Activated T-cell treated with anti-CD3 and anti-CD28 coated beads for 24 hours (primary cell): Measurements from ENCODE around the gene DNAJC22.
A peak's percentile ranks its signal among the peaks of the same experiment; 100 is the strongest.
"Not testable (repeated sequence)": the region's sequence is repeated elsewhere in the genome, so short reads cannot be mapped to it uniquely, and the experiment has no call there.

Source experiments
- DNase-seq: peaks from one replicate; pipeline ENCODE4 v3.0.0-alpha.2; 2020; ENCODE audit warnings: low read depth

The DNAJC22 gene

DNA sequence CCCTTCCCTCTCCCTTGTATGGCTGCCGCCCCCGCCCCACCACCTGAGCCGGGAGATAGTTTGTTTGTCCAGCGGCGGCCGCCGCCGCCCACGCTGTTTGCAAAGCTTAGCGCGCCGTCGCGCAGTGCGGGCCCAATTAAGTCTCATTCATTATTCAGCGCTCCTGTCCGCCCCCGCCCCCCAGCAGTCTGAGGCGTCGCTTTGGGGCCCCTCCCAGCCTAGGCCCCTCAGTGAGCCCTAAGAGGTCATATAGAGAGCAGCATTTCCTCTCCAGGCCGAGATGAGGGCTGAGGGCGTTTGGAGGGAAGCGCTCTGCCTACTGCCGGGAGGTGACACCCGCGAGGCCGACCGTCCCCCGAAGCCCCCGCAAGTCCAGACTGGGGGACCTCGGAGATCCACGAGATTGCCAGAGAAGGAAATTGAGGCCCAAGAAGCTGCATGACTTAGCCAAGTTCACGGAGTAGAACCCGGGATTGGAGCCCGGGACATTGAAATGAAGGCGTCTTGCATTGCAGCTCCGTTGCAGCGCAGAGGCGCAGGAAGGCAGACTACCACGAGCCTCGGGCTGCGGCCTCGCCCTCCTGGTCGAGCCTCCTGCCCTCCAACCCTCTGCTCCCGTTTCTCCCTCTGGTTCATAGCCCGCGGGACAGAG, at the start of gene DNAJC22:
Gene DNAJC22, plus strand, starts transcription at position 230 of the 652 bp plus-strand sequence. CDS start 1,985 bp downstream, outside the sequence.
- no peak for DNase-seq

DNA sequence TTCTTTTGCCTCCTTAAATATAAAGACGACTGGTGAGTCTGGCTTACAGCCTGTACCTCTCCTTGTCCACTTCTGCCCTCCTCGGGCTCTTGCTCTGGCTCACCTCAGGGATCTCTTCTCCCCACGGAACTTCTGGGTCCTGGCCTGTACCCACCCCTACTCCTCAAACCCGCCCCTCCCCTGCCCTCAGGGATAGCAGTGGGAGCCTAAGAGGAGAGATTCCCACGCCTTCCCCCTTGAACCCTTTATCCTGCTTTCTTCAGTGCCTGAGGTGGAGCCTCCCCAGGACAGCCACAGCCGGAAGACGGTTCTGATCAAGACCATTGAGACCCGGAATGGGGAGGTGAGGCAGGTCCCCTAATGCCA, 49.0 kb upstream of the DNAJC22 start:
- no peak for DNase-seq

DNA sequence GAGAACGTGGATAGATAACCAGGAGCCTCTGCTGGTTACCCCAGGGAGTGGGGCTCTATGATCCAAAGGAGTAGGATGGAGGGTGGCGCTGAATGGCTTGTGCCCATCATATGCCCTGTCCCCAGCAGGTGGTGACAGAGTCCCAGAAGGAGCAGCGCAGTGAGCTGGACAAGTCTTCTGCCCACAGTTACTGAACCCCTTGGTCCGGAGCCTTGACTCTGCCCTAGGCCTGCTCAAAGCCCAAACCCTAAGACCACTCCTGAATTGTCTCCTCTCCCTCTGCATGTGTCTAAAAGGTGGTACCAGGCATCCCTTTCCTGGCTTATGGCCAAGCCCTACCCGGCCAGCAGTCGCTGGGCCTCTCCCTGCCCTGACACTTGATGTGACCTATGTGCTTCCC, 48.5 kb upstream of the DNAJC22 start:
- no peak for DNase-seq

DNA sequence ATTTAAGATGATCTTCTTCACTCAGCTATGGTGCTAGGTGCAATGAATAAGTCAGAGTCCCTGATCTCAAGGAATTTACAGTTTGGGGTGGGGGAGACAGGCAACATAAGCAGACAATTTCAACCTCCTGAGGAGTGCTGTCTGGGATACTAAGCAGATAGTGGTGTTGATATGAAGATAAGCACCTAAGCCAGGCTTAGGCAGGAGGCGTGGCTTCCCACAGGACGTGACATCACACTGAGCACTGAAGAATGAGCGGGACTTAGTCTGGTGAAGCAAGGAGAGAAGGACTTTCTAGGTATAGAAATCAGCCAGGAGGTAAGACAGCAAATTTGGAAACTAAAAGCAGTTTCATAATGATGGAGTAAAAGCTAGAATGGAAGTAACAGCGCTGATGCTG, 44.9 kb upstream of the DNAJC22 start:
- DNase-seq = no peak

DNA sequence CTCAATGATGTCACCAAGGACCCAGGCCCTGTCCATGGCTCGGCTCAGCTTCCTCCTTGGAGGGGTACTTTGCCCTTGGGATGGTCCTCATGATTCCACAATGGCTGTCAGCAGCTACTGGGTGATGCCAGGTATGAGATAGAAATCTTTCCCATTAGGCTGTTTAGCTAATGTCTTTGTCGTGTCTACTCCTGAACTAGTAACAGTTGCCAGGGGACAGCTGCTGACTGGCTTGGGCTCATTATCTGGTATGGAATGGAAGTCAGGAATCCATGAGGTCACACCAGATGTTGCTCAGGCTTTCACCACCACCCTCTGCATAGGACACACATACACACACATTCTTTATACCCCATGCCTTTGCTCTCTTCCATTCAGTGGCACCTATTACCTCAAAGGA, 42.5 kb upstream of the DNAJC22 start:
- DNase-seq = no peak

DNA sequence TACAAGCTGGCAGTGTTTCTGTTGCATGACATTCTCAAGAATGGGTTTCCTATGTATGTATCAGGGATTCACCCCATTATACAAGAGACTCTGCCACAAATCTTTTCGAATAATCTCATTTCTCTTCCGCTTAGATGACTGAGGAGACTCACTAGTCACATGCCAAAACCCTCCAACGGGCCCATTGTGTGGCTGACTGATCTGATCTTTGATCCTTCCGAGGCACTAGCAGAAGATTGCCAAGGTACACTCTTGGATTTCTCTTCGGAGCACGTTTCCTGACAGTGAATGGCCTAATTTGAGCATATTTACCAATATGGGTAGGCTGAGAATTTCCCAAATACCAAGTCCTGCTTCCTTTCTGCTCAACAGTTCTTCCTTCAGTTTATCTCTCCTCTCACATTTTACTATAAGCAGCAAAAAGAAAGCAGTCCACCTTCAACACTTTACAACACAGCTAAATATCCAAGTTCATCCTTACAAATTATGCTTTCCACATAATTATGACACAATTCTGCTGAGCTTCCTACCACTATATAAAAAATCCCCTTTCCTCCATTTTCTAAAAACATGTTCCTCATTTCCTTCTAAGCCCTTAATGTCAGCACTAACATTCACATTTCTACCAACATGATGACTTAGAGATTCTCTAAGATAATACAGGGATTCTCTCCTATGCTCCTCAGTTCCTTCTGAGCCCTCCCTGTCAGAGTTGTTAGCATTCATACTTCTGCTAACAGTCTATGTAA, 40.8 kb upstream of the DNAJC22 start:
- no peak for DNase-seq

DNA sequence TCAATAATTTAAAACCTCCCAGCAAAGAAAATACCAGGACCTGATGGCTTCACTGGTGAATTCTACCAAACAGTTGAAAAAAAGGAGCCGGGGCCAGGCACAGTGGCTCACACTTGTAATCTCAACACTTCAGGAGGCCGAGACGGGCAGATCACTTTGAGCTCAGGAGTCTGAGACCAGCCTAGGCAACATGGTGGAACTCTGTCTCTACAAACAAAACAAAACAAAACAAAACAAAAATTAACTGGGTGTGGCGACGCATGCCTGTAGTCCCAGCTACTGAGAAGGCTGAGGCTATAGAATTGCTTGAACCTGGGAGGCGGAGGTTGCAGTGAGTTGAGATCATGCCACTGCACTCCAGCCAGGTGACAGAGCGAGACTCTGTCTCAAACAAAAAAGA, 37.3 kb upstream of the DNAJC22 start:
- DNase-seq = no peak

DNA sequence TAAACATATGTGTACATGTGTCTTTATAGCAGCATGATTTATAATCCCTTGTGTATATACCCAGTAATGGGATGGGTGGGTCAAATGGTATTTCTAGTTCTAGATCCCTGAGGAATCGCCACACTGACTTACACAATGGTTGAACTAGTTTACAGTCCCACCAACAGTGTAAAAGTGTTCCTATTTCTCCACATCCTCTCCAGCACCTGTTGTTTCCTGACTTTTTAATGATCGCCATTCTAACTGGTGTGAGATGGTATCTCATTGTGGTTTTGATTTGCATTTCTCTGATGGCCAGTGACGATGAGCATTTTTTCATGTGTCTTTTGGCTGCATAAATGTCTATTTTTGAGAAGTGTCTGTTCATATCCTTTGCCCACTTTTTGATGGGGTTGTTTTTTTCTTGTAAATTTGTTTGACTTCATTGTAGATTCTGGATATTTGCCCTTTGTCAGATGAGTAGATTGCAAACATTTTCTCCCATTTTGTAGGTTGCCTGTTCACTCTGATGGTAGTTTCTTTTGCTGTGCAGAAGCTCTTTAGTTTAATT, 36.2 kb upstream of the DNAJC22 start:
- DNase-seq = not testable (repeated sequence)

DNA sequence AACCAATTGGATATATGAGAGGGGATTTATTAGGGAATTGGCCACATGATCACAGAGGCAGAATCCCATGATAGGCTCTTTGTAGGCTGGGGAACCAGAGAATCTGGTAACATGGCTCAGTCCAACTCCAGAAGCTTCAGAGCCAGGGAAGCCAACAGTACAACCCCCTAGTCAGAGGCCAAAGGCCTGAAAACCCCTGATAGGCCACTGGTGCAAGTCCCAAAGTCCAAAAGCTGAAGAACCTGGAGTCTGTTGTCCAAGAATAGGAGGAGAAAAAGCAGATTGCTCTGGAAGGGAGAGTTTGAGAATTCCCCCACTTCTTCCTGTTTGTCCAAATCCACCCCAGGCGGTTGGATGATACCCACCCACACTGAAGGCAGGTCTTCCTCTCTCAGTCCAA, 31.9 kb upstream of the DNAJC22 start:
- no peak for DNase-seq

DNA sequence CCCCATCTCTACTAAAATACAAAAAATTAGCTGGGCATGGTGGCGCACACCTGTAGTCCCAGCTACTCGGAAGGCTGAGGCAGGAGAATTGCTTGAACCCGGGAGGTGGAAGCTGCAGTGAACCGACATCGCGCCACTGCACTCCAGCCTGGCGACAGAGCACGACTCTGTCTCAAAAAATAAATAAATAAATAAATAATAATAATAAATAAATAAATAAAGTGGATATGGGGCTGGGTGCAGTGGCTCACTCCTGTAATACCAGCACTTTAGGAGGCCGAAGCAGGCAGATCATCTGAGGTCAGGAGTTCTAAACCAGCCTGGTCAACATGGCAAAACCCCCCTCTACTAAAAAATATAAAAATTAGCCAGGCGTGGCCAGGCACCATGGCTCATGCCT, 29.6 kb upstream of the DNAJC22 start:
- DNase-seq = not testable (repeated sequence)

DNA sequence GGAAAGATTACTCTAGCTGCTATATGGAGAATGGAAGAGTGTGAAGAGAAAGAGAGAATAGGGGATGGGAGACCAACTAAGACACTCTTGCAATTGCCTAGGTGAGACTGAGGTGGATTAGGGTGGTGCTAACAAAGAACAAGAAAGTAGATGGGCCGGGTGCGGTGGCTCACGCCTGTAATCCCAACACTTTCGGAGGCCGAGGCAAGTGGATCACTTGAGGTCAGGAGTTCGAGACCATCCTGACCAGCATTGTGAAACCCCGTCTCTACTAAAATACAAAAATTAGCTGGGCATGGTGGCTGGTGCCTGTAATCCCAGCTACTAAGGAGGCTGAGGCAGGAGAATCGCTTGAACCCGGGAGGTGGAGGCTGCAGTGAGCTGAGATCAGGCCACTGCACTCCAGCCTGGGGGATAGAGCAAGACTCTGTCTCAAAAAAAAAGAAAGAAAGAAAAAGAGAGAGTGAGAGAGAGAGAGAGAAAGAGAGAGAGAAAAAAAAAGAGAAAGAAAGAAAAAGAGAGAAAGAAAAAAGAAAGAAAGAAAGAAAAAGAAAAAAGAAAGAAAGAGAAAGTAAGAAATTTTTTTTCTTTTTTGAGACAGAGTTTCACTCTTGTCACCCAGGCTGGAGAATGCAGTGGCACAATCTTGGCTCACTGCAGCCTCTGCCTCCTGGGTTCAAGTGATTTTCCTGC, 26.1 kb upstream of the DNAJC22 start:
- not testable (repeated sequence) for DNase-seq

DNA sequence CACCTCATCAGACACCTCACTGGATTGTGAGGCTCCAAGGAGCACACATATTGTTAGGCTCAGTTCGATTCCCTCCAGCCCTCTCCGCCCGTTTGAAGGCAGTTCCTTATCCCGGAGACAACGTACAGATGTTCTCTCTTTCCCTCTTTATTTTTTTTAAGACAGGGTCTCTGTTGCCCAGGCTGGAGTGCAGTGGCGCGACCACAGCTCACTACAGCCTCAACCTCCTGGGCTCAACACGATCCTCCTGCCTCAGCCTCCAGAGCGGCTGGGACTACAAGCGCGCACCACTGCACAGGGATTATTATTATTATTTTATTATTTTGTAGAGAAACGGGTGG, 24.4 kb upstream of the DNAJC22 start:
- DNase-seq = no peak

DNA sequence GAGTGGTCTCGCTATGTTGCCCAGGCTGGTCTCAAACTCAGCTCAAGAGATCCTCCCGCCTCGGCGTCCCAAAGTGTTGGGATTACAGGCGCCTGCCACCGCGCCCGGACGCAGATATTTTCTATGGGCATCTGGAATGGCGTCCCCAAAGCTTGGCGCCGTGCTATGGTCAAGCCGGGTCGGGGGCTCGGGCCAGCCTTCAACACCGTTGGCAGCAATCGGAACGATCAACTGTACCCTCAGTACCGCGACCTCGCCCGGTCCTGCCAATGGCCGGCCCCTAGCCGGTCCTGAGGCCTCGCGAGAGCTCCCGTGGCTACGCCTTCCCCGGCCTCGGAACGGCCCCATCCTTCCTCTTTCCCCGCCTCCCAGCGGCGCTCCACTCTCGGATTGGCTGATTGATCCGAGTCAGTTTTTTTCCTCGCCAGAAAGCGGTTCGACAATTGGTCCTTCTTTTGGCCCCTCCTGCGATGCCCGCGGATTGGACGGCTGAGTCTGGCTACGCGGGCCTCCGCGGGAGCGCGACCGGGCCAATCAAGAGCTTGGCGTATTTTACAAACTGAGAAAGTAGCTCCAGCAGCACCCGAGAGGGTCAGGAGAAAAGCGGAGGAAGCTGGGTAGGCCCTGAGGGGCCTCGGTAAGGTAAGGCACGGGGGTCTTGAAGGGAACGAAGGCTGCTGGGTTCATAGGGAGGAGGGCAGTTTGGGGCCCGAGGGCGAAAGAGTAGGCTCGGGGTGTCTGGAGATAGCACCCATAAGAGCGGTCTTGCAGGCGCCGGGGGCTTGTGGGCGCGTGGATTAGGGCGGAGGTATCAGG, 23.8 kb upstream of the DNAJC22 start, which contains the start of gene TROAP:
Gene TROAP, plus strand, starts transcription at position 548 of the 816 bp plus-strand sequence. CDS start 354 bp downstream, outside the sequence.
- DNase-seq = peak; percentile 96

DNA sequence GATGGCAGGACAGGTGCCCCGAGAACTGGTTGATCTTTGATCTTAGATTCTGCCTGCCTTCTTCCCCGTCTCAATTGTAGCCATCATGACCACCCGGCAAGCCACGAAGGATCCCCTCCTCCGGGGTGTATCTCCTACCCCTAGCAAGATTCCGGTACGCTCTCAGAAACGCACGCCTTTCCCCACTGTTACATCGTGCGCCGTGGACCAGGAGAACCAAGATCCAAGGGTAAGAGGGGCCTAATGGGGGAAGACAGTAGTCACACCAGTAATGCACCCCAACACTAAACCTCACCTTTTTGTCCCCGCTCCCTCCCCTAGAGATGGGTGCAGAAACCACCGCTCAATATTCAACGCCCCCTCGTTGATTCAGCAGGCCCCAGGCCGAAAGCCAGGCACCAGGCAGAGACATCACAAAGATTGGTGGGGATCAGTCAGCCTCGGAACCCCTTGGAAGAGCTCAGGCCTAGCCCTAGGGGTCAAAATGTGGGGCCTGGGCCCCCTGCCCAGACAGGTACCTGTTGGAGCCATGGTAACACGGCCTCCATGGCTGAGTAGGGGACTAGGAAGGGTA, 23.1 kb upstream of the DNAJC22 start:
- no peak for DNase-seq

DNA sequence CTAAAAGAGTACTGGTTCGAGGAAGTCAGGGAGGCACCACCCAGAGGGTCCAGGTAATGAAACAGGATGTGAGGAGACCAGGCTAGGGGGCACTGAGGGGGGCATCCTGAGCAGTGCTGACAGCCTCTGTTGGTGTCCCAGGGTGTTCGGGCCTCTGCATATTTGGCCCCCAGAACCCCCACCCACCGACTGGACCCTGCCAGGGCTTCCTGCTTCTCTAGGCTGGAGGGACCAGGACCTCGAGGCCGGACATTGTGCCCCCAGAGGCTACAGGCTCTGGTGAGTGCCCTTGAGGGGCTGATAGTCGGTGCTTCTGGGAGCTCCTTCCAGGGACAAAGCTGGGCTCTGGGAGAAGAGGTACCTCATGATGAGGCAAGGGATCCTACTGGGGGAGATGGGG, 21.1 kb upstream of the DNAJC22 start:
- no peak for DNase-seq

DNA sequence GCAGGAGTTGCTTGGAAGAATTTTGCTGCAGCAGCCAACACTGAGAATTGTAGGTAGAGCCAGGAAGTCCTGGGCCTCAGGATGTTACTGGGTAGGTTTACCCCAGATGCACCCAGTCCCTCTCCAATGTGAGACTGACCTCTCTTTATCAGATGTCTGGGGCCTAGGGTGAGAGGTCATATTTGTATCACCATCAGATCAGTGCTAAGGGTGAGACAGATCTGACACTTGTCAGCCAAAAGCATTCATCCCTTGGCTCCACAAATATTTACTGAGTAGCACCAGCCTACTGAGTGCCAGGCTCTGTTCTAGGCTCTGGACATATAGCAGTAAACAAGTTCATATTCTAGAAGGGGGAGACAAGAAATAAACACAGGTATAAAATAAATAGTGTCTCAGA, 19.3 kb upstream of the DNAJC22 start:
- no peak for DNase-seq

DNA sequence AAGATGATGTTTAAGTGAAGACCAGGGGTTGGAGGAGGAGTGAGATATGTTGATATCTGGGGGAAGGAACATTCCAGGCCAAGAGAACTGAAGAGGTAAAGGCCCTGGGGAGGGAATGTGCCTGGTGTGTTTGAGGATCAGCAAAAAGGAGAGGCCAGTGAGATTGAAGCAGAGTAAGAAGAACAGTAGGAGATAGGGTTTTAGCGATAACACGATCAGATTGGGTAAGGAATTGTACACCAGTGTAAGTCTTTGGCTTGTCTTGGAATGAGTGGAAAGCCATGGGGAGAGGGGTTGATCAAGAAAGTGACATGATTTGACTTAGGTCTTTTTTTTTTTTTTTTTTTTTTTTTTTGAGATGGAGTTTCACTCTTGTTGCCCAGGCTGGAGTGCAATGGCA, 18.8 kb upstream of the DNAJC22 start:
- no peak for DNase-seq

DNA sequence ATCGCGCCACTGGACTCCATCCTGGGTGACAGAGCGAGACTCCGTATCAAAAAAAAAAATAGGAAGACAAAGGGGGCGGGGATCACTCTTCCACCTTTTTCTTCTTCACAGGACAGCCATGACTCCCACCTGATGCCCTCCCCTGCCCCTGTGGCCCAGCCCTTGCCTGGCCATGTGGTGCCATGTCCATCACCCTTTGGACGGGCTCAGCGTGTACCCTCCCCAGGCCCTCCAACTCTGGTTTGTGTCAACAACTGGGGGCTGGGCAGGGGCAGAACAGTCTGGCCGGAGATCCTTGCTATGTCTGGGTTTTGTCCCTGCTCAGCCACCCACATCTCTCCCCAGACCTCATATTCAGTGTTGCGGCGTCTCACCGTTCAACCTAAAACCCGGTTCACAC, 17.9 kb upstream of the DNAJC22 start:
- no peak for DNase-seq

DNA sequence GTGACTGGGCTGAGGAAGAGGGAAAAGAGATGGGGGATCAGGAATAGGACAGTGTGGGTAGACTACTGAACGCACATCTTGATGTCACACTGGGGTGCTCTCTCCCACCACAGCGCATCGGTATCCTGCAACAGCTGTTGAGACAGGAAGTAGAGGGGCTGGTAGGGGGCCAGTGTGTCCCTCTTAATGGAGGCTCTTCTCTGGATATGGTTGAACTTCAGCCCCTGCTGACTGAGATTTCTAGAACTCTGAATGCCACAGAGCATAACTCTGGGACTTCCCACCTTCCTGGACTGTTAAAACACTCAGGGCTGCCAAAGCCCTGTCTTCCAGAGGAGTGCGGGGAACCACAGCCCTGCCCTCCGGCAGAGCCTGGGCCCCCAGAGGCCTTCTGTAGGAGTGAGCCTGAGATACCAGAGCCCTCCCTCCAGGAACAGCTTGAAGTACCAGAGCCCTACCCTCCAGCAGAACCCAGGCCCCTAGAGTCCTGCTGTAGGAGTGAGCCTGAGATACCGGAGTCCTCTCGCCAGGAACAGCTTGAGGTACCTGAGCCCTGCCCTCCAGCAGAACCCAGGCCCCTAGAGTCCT, 16.6 kb upstream of the DNAJC22 start:
- no peak for DNase-seq

DNA sequence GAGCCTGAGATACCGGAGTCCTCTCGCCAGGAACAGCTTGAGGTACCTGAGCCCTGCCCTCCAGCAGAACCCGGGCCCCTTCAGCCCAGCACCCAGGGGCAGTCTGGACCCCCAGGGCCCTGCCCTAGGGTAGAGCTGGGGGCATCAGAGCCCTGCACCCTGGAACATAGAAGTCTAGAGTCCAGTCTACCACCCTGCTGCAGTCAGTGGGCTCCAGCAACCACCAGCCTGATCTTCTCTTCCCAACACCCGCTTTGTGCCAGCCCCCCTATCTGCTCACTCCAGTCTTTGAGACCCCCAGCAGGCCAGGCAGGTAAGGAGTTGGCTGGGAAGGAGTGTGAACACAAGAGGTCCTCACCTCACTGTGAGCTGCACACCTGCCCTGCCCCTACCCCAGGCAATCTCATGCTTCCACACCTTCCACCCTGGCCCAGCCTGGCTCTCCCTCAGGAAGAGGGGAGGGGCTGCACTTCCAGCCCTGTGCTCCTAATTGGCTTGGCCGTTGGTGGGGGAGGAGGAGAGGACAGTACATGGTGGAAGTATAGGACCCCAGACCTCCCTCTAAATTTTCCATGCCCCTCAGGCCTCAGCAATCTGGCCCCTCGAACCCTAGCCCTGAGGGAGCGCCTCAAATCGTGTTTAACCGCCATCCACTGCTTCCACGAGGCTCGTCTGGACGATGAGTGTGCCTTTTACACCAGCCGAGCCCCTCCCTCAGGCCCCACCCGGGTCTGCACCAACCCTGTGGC, 15.9 kb upstream of the DNAJC22 start:
- no peak for DNase-seq
